Measurements from ENCODE around the gene FXYD6. TPM values are rescaled to one million over a fixed set of nuclear protein-coding genes. Genes with fewer than 3 reads are reported as not detected.

FXYD6 gene
- total and polyA plus RNA-seq, 5 experiments from 2014 or later = not detected

- no peak overlapping the region for H3K4me3 Mint-ChIP-seq
- POLR2A ChIA-PET = no interaction called here
- H3K36me3 Mint-ChIP-seq = peaks cover 0 to 3% (median 0%) of the 10 kb centered on the region in 3 donors
- H3K4me1 Mint-ChIP-seq = peaks cover 0 to 10% (median 3%) of the 10 kb centered on the region in 4 donors
- peak overlapping the region in 1 of 10 donors; percentile 75 for H3K27ac Mint-ChIP-seq
- no peaks in the 10 kb centered on the region for H3K27me3 Mint-ChIP-seq
- no peaks in the 10 kb centered on the region for H3K9me3 Mint-ChIP-seq
- DNase-seq (no peak), ATAC-seq (no peak)
These were observed 32.6 kb upstream of the FXYD6 start for GRCh38 chr11:117908959-117909610.

GRCh38 chr11:117908109-117908895, 31.8 kb upstream of the FXYD6 start:
- POLR2A ChIA-PET = interaction anchor here (0.6 kb wide), 1 partner anchor 28 kb away, joined by 4 read pairs; no protein-coding TSS in a partner anchor
- no peaks in the 10 kb centered on the region for H3K9me3 Mint-ChIP-seq
- H3K4me1 Mint-ChIP-seq = peaks cover 0 to 10% (median 3%) of the 10 kb centered on the region in 4 donors
- H3K27me3 Mint-ChIP-seq = no peaks in the 10 kb centered on the region
- peak overlapping the region in 2 of 10 donors; percentile 17 to 82 for H3K27ac Mint-ChIP-seq
- DNase-seq (no peak), ATAC-seq (no peak)
- no peak overlapping the region for H3K4me3 Mint-ChIP-seq
- H3K36me3 Mint-ChIP-seq = peaks cover 0 to 3% (median 0%) of the 10 kb centered on the region in 3 donors

- POLR2A ChIA-PET = interaction anchor here (0.6 kb wide), 1 partner anchor 28 kb away, joined by 4 read pairs; no protein-coding TSS in a partner anchor
These were observed 31.0 kb upstream of the FXYD6 start for GRCh38 chr11:117907276-117908108.

GRCh38 chr11:117906710-117907109, 30.3 kb upstream of the FXYD6 start:
- ATAC-seq (no peak), DNase-seq (no peak)
- Mint-ChIP-seq H3K4me1 (peaks cover 0 to 10% (median 3%) of the 10 kb centered on the region in 4 donors), H3K36me3 (peaks cover 0 to 5% (median 0%) of the 10 kb centered on the region in 3 donors), H3K9me3 (no peaks in the 10 kb centered on the region), H3K4me3 (no peak overlapping the region), H3K27me3 (no peaks in the 10 kb centered on the region), H3K27ac (no peak overlapping the region)
- POLR2A ChIA-PET = no interaction called here

More at GRCh38 chr11:117907276-117908108, 31.0 kb upstream of the FXYD6 start:
- Mint-ChIP-seq H3K4me3 (no peak overlapping the region), H3K9me3 (no peaks in the 10 kb centered on the region), H3K4me1 (peaks cover 0 to 10% (median 3%) of the 10 kb centered on the region in 4 donors), H3K27me3 (no peaks in the 10 kb centered on the region), H3K27ac (peak overlapping the region in 1 of 10 donors; percentile 17), H3K36me3 (peaks cover 0 to 3% (median 0%) of the 10 kb centered on the region in 3 donors)
- ATAC-seq (peak; percentile 47 to 82), DNase-seq (peak in 7 of 10 donors; percentile 8 to 32 (median 17))

GRCh38 chr11:117906126-117906525, 29.7 kb upstream of the FXYD6 start:
- Mint-ChIP-seq H3K27ac (no peak overlapping the region), H3K36me3 (peaks cover 0 to 5% (median 0%) of the 10 kb centered on the region in 3 donors), H3K4me1 (peaks cover 0 to 10% (median 3%) of the 10 kb centered on the region in 4 donors), H3K27me3 (no peaks in the 10 kb centered on the region), H3K4me3 (no peak overlapping the region), H3K9me3 (no peaks in the 10 kb centered on the region)
- POLR2A ChIA-PET = no interaction called here
- DNase-seq = no peak
- no peak for ATAC-seq

- Mint-ChIP-seq H3K36me3 (peaks cover 0 to 5% (median 0%) of the 10 kb centered on the region in 3 donors), H3K27me3 (no peaks in the 10 kb centered on the region), H3K9me3 (no peaks in the 10 kb centered on the region), H3K4me3 (no peak overlapping the region), H3K4me1 (peaks cover 0 to 10% (median 4%) of the 10 kb centered on the region in 4 donors), H3K27ac (peak overlapping the region in 1 of 10 donors; percentile 79)
- no peak for DNase-seq
- no peak for ATAC-seq
- POLR2A ChIA-PET = no interaction called here
These were observed 29.1 kb upstream of the FXYD6 start for GRCh38 chr11:117905524-117905923.

GRCh38 chr11:117903505-117904382, 27.3 kb upstream of the FXYD6 start:
- Mint-ChIP-seq H3K27me3 (no peaks in the 10 kb centered on the region), H3K4me1 (peaks cover 0 to 16% (median 12%) of the 10 kb centered on the region in 4 donors), H3K9me3 (no peaks in the 10 kb centered on the region), H3K4me3 (no peak overlapping the region), H3K36me3 (peaks cover 0 to 5% (median 0%) of the 10 kb centered on the region in 3 donors), H3K27ac (no peak overlapping the region)
- POLR2A ChIA-PET = no interaction called here
- ATAC-seq (no peak), DNase-seq (no peak)

- Mint-ChIP-seq H3K36me3 (peaks cover 0 to 2% (median 0%) of the 10 kb centered on the region in 3 donors), H3K4me3 (no peak overlapping the region), H3K9me3 (no peaks in the 10 kb centered on the region), H3K4me1 (peaks cover 0 to 15% (median 4%) of the 10 kb centered on the region in 4 donors), H3K27ac (peak overlapping the region in 1 of 10 donors; percentile 26), H3K27me3 (peaks cover 0 to 2% (median 0%) of the 10 kb centered on the region in 5 donors)
- POLR2A ChIA-PET = interaction anchor here (0.7 kb wide), 1 partner anchor 10 kb away, joined by 4 read pairs; no protein-coding TSS in a partner anchor
- ATAC-seq (no peak), DNase-seq (no peak)
These were observed 25.8 kb upstream of the FXYD6 start for GRCh38 chr11:117902001-117902845.

- H3K4me1 Mint-ChIP-seq = peaks cover 0 to 15% (median 4%) of the 10 kb centered on the region in 4 donors
- no peak for DNase-seq
- POLR2A ChIA-PET = interaction anchor here (0.7 kb wide), 1 partner anchor 10 kb away, joined by 4 read pairs; no protein-coding TSS in a partner anchor
These were observed 25.1 kb upstream of the FXYD6 start for GRCh38 chr11:117901601-117902000.

GRCh38 chr11:117900720-117901440, 24.4 kb upstream of the FXYD6 start:
- ATAC-seq (no peak), DNase-seq (no peak)
- Mint-ChIP-seq H3K4me3 (no peak overlapping the region), H3K36me3 (peaks cover 0 to 2% (median 0%) of the 10 kb centered on the region in 3 donors), H3K4me1 (peaks cover 0 to 15% (median 4%) of the 10 kb centered on the region in 4 donors), H3K27ac (no peak overlapping the region), H3K27me3 (peaks cover 0 to 15% (median 6%) of the 10 kb centered on the region in 5 donors), H3K9me3 (no peaks in the 10 kb centered on the region)
- POLR2A ChIA-PET = interaction anchor here (0.7 kb wide), 1 partner anchor 11 kb away, joined by 4 read pairs; no protein-coding TSS in a partner anchor

More at GRCh38 chr11:117901601-117902000, 25.1 kb upstream of the FXYD6 start:
- Mint-ChIP-seq H3K27me3 (peaks cover 0 to 8% (median 2%) of the 10 kb centered on the region in 5 donors), H3K36me3 (peaks cover 0 to 2% (median 0%) of the 10 kb centered on the region in 3 donors), H3K4me3 (no peak overlapping the region), H3K9me3 (no peaks in the 10 kb centered on the region), H3K27ac (no peak overlapping the region)
- no peak for ATAC-seq
